Loucy (cell line): ENCODE results near the gene NELFCD.

ENCODE experiments used
- H2AFZ ChIP-seq: fragments of 200-600 bp; sonication (generic); 2 replicates; pipeline ENCODE4 v1.6.0; 2016; ENCODE audit warnings: antibody characterized with exemption, mild to moderate bottlenecking, low read length, moderate library complexity
- H3F3A ChIP-seq: fragments of 200-600 bp; 2 replicates; pipeline ENCODE4 v1.6.0; 2016; ENCODE audit warnings: antibody characterized with exemption, low read depth, mild to moderate bottlenecking
- H3K27me3 ChIP-seq: fragments of 200-600 bp; sonication (generic); 2 replicates; pipeline ENCODE4 v1.6.1; 2014; ENCODE audit warnings: low read length, mild to moderate bottlenecking; ENCODE audit not compliant: insufficient read depth, poor library complexity, severe bottlenecking
- H3K36me3 ChIP-seq: fragments of 200-600 bp; sonication (generic); 2 replicates; pipeline ENCODE4 v1.6.1; 2016; ENCODE audit warnings: low read length; ENCODE audit not compliant: insufficient read depth
- H3K4me1 ChIP-seq: fragments of 200-600 bp; sonication (generic); 2 replicates; pipeline ENCODE4 v1.5.1; 2014; ENCODE audit warnings: low read length, mild to moderate bottlenecking; ENCODE audit not compliant: insufficient read depth, poor library complexity, severe bottlenecking
- H3K4me2 ChIP-seq: fragments of 200-600 bp; sonication (generic); 2 replicates; pipeline ENCODE4 v1.6.0; 2014; ENCODE audit warnings: antibody characterized with exemption, low read length, low read depth, mild to moderate bottlenecking; ENCODE audit not compliant: poor library complexity, severe bottlenecking
- H3K4me3 ChIP-seq: fragments of 200-600 bp; sonication (generic); 2 replicates; pipeline ENCODE4 v1.5.1; 2014; ENCODE audit warnings: low read length, mild to moderate bottlenecking, mixed read lengths; ENCODE audit not compliant: poor library complexity, severe bottlenecking
- H3K79me2 ChIP-seq: fragments of 200-600 bp; sonication (generic); 2 replicates; pipeline ENCODE4 v1.6.1; 2014; ENCODE audit warnings: low read length; ENCODE audit not compliant: insufficient read depth
- H3K9ac ChIP-seq: fragments of 200-600 bp; sonication (generic); 2 replicates; pipeline ENCODE4 v1.6.0; 2014; ENCODE audit warnings: mild to moderate bottlenecking, low read depth, low read length, moderate library complexity; ENCODE audit not compliant: poor library complexity, severe bottlenecking
- H3K9me2 ChIP-seq: fragments of 200-600 bp; sonication (generic); replicated peaks from 2 replicates; pipeline ENCODE4 v1.6.1; 2016; ENCODE audit warnings: low read depth, low read length, mixed read lengths
- H3K9me3 ChIP-seq: fragments of 200-600 bp; sonication (generic); 2 replicates; pipeline ENCODE4 v1.6.1; 2014; ENCODE audit warnings: mild to moderate bottlenecking, antibody characterized with exemption, low read length, low read depth; ENCODE audit not compliant: insufficient read depth
- H4K20me1 ChIP-seq: fragments of 200-600 bp; sonication (generic); 2 replicates; pipeline ENCODE4 v1.6.0; 2014; ENCODE audit warnings: antibody characterized with exemption, low read length, mild to moderate bottlenecking; ENCODE audit not compliant: insufficient read depth, poor library complexity, severe bottlenecking
- CTCF ChIP-seq: fragments of 200-600 bp; sonication (generic); conservative IDR thresholded peaks from 2 replicates; pipeline ENCODE4 v1.5.1; 2014; ENCODE audit warnings: mild to moderate bottlenecking, antibody characterized with exemption, low read length
- EZH2phosphoT487 ChIP-seq: fragments of 200-600 bp; IDR thresholded peaks from 2 replicates; pipeline ENCODE4 v1.6.1; 2018; ENCODE audit warnings: antibody characterized with exemption, mild to moderate bottlenecking, moderate library complexity, borderline replicate concordance

NELFCD gene

GRCh38 chr20:58990651-58991445 lies 9.8 kb downstream of the NELFCD start:
- H3F3A ChIP-seq, result no peaks in the 10 kb centered on the region
- no peak overlapping the region for H3K9ac ChIP-seq
- H3K9me3 ChIP-seq, result no peaks in the 10 kb centered on the region
- peaks cover 6% of the 10 kb centered on the region for H4K20me1 ChIP-seq
- no peaks in the 10 kb centered on the region for H3K27me3 ChIP-seq
- TF ChIP-seq CTCF (no peak), EZH2phosphoT487 (no peak)
- no peaks in the 10 kb centered on the region for H3K4me1 ChIP-seq
- H3K9me2 ChIP-seq, result no peaks in the 10 kb centered on the region
- no peak overlapping the region for H2AFZ ChIP-seq
- H3K79me2 ChIP-seq, result peaks cover 10% of the 10 kb centered on the region; the same call in 1 of the 2 replicates
- H3K4me3 ChIP-seq, result no peak overlapping the region
- H3K4me2 ChIP-seq, result no peak overlapping the region
- H3K36me3 ChIP-seq, result peaks cover 92% of the 10 kb centered on the region

- Histone ChIP-seq H3K4me1 (no peaks in the 10 kb centered on the region), H3K36me3 (peaks cover 96% of the 10 kb centered on the region)
- TF ChIP-seq EZH2phosphoT487, result no peak
- TF ChIP-seq CTCF, result no peak
Measured at GRCh38 chr20:58991715-58992114, 10.7 kb downstream of the NELFCD start.

GRCh38 chr20:58992911-58993310 lies 11.9 kb downstream of the NELFCD start:
- H3K9ac ChIP-seq, result no peak overlapping the region
- no peaks in the 10 kb centered on the region for H3K9me2 ChIP-seq
- H3K27me3 ChIP-seq, result no peaks in the 10 kb centered on the region
- H3K4me2 ChIP-seq, result no peak overlapping the region
- H3K4me3 ChIP-seq, result no peak overlapping the region
- H2AFZ ChIP-seq, result no peak overlapping the region
- H3K79me2 ChIP-seq, result peaks cover 4% of the 10 kb centered on the region; the same call in 1 of the 2 replicates
- H3K9me3 ChIP-seq, result no peaks in the 10 kb centered on the region
- no peaks in the 10 kb centered on the region for H3F3A ChIP-seq
- H4K20me1 ChIP-seq, result no peaks in the 10 kb centered on the region
- H3K4me1 ChIP-seq, result no peaks in the 10 kb centered on the region
- H3K36me3 ChIP-seq, result peaks cover 84% of the 10 kb centered on the region
- TF ChIP-seq CTCF (no peak), EZH2phosphoT487 (no peak)

More at GRCh38 chr20:58991715-58992114, 10.7 kb downstream of the NELFCD start:
- Histone ChIP-seq H2AFZ (no peak overlapping the region), H3K9ac (no peak overlapping the region), H3K4me2 (no peak overlapping the region), H3K9me3 (no peaks in the 10 kb centered on the region), H3K79me2 (peaks cover 5% of the 10 kb centered on the region; the same call in 1 of the 2 replicates), H3F3A (no peaks in the 10 kb centered on the region), H4K20me1 (peaks cover 4% of the 10 kb centered on the region), H3K4me3 (no peak overlapping the region), H3K9me2 (no peaks in the 10 kb centered on the region), H3K27me3 (no peaks in the 10 kb centered on the region)
